Fibroblast of skin of abdomen (primary cell): ENCODE measurements around the gene RGS9.
"Not testable (repeated sequence)": the region's sequence is repeated elsewhere in the genome, so short reads cannot be mapped to it uniquely, and the experiment has no call there.

Experiments
- DNase-seq: peaks from one replicate; pipeline ENCODE4 v3.0.0-alpha.2; 2013

RGS9 gene

GRCh38 chr17:65156835-65157565 is 19.8 kb downstream of the RGS9 start:
- DNase-seq = no peak

DNA sequence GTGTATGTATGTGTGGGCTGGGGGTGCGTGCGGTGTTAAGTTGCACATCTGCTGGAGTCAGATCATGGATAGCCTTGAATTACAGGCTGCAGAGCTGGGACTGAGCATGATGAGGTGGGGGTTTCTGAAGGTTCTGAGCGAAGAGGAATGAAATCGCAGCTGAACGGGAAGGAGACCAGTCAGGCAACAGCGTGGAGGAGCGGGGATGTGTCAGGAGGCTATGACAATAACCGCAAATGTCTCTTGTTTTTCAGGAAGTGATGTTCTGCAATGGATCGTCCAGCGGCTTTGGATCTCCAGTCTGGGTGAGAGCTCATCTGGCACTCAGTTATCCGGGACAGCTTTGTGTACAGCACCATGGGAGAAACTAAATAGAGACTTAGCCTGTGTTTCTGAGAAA is 20.9 kb downstream of the RGS9 start:
- DNase-seq = no peak

- no peak for DNase-seq
Observed at GRCh38 chr17:65158622-65159021, 21.5 kb downstream of the RGS9 start.

- no peak for DNase-seq
Observed at GRCh38 chr17:65160516-65160915, 23.3 kb downstream of the RGS9 start.

DNA sequence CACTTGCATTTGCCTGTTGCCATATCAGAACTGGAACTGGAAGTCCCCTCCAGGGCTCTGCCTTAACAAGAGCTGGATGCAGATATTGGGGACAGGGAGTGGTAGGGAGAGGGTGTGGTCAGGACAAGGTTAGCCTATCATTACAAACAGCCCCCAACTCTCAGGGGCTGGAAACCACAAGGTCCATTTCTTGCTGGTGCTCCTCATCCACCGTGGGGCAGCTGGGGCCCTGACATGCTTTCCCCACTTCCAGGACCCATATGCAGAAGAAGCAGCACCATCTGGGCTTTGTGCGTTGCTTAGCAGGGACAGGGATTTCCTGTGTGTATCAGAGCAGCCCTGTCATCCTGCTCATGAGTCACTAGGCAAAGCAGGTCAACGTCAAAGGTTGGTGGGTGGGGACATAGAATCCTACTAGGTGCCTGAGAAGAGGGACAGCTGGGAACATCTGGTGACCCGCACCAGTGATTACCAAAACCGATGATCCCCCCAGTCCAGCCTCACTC is 26.9 kb downstream of the RGS9 start:
- DNase-seq = peak; percentile 33

GRCh38 chr17:65166787-65167186 is 29.6 kb downstream of the RGS9 start:
- DNase-seq = no peak

DNA sequence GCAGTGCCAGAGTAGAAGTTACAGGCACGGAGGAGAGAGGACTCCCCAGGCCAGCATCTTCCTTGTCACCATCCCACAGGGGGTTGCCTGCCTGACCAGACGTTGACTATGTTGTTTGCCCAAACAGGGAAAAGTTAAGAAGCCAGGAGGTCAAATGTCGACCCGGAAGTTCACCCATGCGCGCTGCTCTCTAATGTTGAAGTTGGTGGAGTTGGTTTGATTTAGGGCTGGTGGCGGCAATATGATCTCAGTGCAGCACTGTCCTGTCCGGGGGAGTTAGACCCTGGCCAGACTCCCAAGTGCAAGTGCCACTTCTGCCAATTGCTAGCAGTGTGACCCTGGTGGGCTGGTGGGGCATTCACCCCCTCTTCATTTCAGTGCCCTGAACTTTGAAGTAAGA is 30.4 kb downstream of the RGS9 start:
- no peak for DNase-seq

DNA sequence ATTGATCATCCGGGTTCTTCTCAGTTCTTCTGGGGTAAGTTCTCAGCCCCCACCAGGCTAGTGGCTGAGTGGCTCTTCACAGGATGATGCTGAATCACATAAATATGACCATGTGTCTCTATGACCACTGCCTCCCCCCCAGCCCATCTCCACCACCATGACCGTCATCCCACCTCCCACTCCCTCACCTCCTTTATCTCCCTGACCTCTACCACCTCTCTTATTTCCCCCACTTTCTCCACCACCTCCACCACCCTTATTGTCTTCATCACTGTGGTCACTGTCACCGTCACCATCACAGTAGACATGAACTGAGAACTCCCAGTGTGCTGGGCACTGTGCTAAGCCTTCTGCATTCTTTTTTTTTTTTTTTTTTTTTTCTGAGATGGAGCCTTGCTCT is 32.5 kb downstream of the RGS9 start:
- no peak for DNase-seq

GRCh38 chr17:65170839-65171238 is 33.7 kb downstream of the RGS9 start:
- DNase-seq = no peak

DNA sequence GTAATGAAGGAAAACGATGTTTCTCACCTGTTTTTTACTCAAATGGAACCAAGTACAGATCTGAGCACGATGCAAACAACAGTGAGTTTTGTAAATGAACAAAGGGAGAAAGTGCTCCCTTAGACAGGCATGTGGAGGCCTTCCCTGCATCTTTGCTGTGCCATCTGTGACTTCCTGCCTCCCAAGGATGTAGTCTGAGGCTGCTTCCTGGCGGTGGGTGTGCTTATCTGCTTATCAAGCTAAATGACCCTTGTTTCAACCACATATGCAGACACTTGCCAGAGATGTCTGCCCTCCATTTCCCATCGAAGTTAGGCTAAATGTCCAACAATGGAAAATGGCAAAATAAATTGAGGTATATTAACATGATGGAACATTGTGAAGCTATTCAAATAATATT is 34.6 kb downstream of the RGS9 start:
- DNase-seq = no peak

GRCh38 chr17:65172496-65173136 is 35.4 kb downstream of the RGS9 start:
- no peak for DNase-seq

- peak; percentile 62 for DNase-seq
Observed at GRCh38 chr17:65173284-65173793, 36.2 kb downstream of the RGS9 start.

DNA sequence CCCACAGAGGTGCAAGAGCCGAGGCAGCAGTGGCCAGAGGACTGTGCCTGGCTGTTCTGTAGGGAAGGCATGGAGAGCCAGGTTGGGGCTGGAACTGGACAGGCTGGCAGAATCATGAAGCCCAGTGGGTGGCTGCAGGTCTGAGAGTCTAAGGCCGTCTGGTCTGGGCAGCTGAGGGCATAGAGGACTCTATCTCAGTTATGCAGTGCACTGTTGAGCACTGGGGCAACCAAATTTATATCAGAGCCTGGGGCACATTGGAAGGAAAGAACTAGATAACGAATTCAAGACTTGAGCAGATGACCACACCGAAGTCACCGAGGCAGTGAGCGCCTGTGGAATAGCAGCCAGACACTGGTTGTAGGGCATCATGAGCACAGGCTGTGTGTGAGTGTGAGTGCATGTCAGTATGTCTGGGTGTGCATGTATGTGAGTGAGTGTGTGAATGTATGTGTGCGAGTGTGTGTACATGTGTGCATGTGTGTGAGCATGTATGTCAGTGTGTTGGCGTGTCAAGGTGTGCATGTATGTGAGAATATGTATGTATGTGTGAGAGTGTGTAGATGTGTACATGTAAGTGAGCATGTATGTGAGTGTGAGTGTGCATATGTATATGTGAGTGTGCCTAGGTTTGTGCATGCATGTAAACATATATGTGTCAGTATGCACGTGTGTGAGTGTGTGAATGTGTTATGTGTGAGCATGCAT is 37.0 kb downstream of the RGS9 start:
- no peak for DNase-seq

- DNase-seq = no peak
Observed at GRCh38 chr17:65174974-65175373, 37.8 kb downstream of the RGS9 start.

DNA sequence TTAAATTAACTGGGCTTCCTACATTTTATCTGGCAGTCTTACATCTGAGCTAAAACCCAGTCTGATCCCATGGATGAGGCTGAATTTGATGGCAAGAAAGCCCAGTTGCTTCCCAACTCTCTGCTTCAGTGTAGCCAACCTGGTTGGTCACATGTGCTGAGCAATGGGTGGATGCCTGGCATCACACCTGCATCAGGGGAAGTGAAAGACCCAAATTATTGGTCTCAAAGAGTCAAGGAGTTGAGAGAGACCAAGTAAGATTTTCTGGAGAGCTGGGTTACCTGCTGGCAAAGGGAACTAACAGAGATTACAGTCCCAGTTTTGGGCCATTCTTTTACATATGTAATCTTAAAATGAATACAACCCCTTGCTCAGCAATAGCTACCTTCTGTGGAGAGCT is 38.8 kb downstream of the RGS9 start:
- DNase-seq = no peak

DNA sequence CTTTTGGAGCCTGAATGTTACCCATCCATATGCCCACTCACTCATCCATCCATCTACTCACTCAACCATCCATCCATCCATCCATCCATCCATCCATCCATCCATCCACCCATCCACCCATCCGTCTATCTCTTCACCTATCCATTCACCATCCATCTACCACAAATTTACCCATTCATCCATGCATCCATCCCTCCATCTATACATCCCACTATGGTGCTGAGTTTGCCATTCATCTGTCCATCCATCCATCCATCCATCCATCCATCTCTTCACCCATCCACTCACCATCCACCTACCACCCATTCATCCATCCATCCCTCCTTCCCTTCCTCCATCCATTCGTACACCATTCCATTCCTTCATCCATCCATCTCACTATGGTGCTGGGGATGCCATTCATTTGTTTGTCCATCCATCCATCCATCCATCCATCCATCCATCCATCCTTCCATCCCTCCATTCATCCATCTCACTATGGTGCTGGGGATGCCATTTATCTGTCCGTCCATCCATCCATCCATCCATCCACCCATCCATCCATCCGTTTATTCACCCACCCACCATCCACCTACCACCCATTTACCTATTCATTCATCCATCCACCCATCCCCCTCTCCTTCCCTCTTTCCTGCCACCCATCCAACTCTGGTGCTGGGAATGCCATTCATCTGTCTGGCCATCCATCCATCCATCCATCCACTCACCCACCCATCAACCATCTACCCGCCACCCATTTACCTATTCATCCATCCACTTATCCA is 39.7 kb downstream of the RGS9 start:
- no peak for DNase-seq

GRCh38 chr17:65177901-65178300 is 40.7 kb downstream of the RGS9 start:
- DNase-seq = peak; percentile 76

- not testable (repeated sequence) for DNase-seq
Observed at GRCh38 chr17:65180276-65180675, 43.1 kb downstream of the RGS9 start.

GRCh38 chr17:65180752-65181236 is 43.6 kb downstream of the RGS9 start:
- DNase-seq = not testable (repeated sequence)

GRCh38 chr17:65181237-65182061 is 44.3 kb downstream of the RGS9 start:
- no peak for DNase-seq

- no peak for DNase-seq
Observed at GRCh38 chr17:65182233-65182632, 45.1 kb downstream of the RGS9 start.
